ENCODE results near the gene CYB5RL.

DNA sequence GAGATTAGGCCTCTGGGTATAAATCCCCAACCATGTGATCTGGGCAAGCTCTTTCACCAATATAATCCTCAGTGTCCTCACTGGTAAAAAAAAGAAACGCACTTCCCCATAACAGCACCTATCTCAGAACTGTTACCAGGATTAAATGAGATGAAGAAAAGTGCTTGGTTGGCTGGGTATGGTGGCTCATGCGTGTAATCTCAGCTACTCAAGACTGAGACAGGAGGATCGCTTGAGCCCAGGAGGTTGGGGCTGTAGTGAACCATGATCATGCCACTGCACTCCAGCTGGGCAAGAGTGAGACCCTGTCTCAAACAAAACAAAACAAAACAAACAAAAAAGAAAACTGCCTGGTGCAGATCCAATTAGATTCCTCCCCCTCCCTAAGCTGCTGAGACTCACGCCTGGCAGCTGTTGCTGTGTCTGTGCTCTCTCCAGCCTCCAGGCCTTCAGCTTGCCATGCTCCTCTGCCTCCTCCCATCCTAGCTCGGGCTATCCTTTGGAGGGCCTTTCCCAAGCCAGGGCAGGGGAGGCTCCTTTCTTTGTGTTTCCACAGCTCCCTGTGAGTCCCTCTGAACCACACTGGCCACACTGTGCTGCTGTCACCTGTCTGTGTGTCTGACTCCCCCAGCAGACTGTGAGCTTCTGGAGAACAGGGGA lies 19.0 kb downstream of the CYB5RL start:
- TF ChIP-seq POLR2AphosphoS5 (IDR thresholded peaks at IDR 0.05; ENCODE audit: low read depth, low read length) (no peak), POLR2A (IDR thresholded peaks at IDR 0.05; ENCODE audit: low read depth, low read length) (no peak), TAF1 (IDR thresholded peaks at IDR 0.05; ENCODE audit: borderline replicate concordance, low read depth, low read length) (no peak)

Data from GM12892 (cell line).